Measurements from ENCODE around the gene SPRR2E. TPM values are rescaled to one million over a fixed set of nuclear protein-coding genes. Genes with fewer than 3 reads are reported as not detected.

Gene SPRR2E
- polyA plus RNA-seq, 1 of the 3 experiments (the other 2 are of a cell fraction) = not detected

DNA sequence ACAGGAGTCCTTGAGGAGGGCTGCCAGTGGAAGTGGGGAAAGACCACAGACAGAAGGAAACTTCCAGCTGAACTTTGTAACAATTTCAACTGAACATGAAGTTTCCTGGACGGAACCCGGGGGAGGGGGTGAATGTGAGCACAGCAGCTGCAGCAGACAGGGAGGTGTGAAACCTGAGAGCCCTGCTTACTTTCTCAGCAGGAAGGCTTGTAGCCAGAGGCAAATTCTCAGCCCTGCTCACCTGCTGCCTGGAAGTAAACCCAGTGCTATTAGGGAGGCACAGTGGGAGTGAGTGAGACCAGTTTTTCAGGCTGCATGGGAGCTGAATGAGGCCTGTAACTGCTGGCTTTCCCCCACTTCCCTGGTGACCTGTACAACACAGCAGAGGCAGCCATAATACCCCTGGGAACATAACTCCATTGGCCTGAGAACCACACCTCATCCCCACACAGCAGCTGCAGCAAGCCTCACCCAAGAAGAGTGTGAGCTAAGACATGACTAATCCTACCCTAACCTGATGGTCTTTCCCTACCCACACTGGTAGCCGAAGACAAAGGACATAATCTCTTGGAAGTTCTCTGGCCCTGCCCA is 28.6 kb upstream of the SPRR2E start:
- TF ChIP-seq POLR2AphosphoS5 (IDR thresholded peaks at IDR 0.05; ENCODE audit: low read depth, low read length) (no peak), TCF12 (IDR thresholded peaks at IDR 0.05) (no peak), EP300 (IDR thresholded peaks at IDR 0.05; ENCODE audit: borderline replicate concordance in 1 of 2, low read depth in 1 of 2, low read length in 1 of 2) (no peak), NRF1 (IDR thresholded peaks at IDR 0.05; ENCODE audit: low read depth, low read length) (no peak), SMC3 (IDR thresholded peaks at IDR 0.05; ENCODE audit: low read depth, low read length) (no peak), MXI1 (IDR thresholded peaks at IDR 0.05; ENCODE audit: low read depth, low read length) (no peak), RXRA (IDR thresholded peaks at IDR 0.05; ENCODE audit: borderline replicate concordance, low read depth) (no peak), SIN3A (IDR thresholded peaks at IDR 0.05; ENCODE audit: borderline replicate concordance, low read depth, low read length) (no peak), CHD2 (IDR thresholded peaks at IDR 0.05; ENCODE audit: low read length, partially characterized antibody) (no peak), EZH2phosphoT487 (IDR thresholded peaks at IDR 0.05; ENCODE audit: borderline replicate concordance, low read depth) (no peak), FOXJ3 (CRISPR knock-in tag; IDR thresholded peaks at IDR 0.05) (no peak), TEAD4 (IDR thresholded peaks at IDR 0.05; ENCODE audit: borderline replicate concordance, insufficient read depth) (no peak), ELF1 (IDR thresholded peaks at IDR 0.05) (no peak)
- TF ChIP-seq, protein P1, sequence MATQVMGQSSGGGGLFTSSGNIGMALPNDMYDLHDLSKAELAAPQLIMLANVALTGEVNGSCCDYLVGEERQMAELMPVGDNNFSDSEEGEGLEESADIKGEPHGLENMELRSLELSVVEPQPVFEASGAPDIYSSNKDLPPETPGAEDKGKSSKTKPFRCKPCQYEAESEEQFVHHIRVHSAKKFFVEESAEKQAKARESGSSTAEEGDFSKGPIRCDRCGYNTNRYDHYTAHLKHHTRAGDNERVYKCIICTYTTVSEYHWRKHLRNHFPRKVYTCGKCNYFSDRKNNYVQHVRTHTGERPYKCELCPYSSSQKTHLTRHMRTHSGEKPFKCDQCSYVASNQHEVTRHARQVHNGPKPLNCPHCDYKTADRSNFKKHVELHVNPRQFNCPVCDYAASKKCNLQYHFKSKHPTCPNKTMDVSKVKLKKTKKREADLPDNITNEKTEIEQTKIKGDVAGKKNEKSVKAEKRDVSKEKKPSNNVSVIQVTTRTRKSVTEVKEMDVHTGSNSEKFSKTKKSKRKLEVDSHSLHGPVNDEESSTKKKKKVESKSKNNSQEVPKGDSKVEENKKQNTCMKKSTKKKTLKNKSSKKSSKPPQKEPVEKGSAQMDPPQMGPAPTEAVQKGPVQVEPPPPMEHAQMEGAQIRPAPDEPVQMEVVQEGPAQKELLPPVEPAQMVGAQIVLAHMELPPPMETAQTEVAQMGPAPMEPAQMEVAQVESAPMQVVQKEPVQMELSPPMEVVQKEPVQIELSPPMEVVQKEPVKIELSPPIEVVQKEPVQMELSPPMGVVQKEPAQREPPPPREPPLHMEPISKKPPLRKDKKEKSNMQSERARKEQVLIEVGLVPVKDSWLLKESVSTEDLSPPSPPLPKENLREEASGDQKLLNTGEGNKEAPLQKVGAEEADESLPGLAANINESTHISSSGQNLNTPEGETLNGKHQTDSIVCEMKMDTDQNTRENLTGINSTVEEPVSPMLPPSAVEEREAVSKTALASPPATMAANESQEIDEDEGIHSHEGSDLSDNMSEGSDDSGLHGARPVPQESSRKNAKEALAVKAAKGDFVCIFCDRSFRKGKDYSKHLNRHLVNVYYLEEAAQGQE (IDR thresholded peaks at IDR 0.05; ENCODE audit: low read depth, low read length) = no peak
- TF ChIP-seq, protein P2, sequence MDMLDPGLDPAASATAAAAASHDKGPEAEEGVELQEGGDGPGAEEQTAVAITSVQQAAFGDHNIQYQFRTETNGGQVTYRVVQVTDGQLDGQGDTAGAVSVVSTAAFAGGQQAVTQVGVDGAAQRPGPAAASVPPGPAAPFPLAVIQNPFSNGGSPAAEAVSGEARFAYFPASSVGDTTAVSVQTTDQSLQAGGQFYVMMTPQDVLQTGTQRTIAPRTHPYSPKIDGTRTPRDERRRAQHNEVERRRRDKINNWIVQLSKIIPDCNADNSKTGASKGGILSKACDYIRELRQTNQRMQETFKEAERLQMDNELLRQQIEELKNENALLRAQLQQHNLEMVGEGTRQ (IDR thresholded peaks at IDR 0.05; ENCODE audit: borderline replicate concordance, low read depth, low read length) = no peak
- TF ChIP-seq, protein P3, sequence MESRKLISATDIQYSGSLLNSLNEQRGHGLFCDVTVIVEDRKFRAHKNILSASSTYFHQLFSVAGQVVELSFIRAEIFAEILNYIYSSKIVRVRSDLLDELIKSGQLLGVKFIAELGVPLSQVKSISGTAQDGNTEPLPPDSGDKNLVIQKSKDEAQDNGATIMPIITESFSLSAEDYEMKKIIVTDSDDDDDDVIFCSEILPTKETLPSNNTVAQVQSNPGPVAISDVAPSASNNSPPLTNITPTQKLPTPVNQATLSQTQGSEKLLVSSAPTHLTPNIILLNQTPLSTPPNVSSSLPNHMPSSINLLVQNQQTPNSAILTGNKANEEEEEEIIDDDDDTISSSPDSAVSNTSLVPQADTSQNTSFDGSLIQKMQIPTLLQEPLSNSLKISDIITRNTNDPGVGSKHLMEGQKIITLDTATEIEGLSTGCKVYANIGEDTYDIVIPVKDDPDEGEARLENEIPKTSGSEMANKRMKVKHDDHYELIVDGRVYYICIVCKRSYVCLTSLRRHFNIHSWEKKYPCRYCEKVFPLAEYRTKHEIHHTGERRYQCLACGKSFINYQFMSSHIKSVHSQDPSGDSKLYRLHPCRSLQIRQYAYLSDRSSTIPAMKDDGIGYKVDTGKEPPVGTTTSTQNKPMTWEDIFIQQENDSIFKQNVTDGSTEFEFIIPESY (IDR thresholded peaks at IDR 0.05; ENCODE audit: borderline replicate concordance, low read depth) = no peak
- TF ChIP-seq, protein P4, sequence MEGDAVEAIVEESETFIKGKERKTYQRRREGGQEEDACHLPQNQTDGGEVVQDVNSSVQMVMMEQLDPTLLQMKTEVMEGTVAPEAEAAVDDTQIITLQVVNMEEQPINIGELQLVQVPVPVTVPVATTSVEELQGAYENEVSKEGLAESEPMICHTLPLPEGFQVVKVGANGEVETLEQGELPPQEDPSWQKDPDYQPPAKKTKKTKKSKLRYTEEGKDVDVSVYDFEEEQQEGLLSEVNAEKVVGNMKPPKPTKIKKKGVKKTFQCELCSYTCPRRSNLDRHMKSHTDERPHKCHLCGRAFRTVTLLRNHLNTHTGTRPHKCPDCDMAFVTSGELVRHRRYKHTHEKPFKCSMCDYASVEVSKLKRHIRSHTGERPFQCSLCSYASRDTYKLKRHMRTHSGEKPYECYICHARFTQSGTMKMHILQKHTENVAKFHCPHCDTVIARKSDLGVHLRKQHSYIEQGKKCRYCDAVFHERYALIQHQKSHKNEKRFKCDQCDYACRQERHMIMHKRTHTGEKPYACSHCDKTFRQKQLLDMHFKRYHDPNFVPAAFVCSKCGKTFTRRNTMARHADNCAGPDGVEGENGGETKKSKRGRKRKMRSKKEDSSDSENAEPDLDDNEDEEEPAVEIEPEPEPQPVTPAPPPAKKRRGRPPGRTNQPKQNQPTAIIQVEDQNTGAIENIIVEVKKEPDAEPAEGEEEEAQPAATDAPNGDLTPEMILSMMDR (IDR thresholded peaks at IDR 0.05) = no peak
- TF ChIP-seq, protein P5, sequence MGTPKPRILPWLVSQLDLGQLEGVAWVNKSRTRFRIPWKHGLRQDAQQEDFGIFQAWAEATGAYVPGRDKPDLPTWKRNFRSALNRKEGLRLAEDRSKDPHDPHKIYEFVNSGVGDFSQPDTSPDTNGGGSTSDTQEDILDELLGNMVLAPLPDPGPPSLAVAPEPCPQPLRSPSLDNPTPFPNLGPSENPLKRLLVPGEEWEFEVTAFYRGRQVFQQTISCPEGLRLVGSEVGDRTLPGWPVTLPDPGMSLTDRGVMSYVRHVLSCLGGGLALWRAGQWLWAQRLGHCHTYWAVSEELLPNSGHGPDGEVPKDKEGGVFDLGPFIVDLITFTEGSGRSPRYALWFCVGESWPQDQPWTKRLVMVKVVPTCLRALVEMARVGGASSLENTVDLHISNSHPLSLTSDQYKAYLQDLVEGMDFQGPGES (IDR thresholded peaks at IDR 0.05; ENCODE audit: low read depth, low read length) = no peak
- H3K9ac ChIP-seq = no peak overlapping the region
- no peaks in the 10 kb centered on the region for H3K27me3 ChIP-seq (ENCODE audit: insufficient read depth)
- CTCF ChIA-PET = no interaction called here
- POLR2A ChIA-PET = no interaction called here
- H3F3A ChIP-seq (replicated peaks; ENCODE audit: insufficient read depth) = no peaks in the 10 kb centered on the region
- H3K9me3 ChIP-seq = no peaks in the 10 kb centered on the region
- H2AFZ ChIP-seq (ENCODE audit: low read depth) = no peak overlapping the region
- no peaks in the 10 kb centered on the region for H3K36me3 ChIP-seq (replicated peaks in 1 of 2; ENCODE audit: control insufficient read depth in 1 of 2, insufficient read depth in 2 of 2, low read length in 1 of 2)
- no peaks in the 10 kb centered on the region for H3K4me1 ChIP-seq (ENCODE audit: control insufficient read depth in 1 of 2, insufficient read depth in 2 of 2, low read depth in 1 of 2, low read length in 1 of 2)
- H3K4me2 ChIP-seq = no peak overlapping the region
- H3K9me2 ChIP-seq = no peaks in the 10 kb centered on the region
- no peak for DNase-seq
- no peaks in the 10 kb centered on the region for H3K79me2 ChIP-seq (ENCODE audit: insufficient read depth)
- no peak overlapping the region for H3K27ac ChIP-seq (ENCODE audit: low read depth in 2 of 2, low read length in 1 of 2)
- no peak overlapping the region for H3K4me3 ChIP-seq (ENCODE audit: low read depth in 2 of 2, low read length in 1 of 2)
- no peaks in the 10 kb centered on the region for H4K20me1 ChIP-seq (ENCODE audit: insufficient read depth)
- 0% methylated on average over 3 of the region's 3 CpGs for WGBS (ENCODE audit: low lambda C conversion rate)

Data from SK-N-SH (cell line).